Thoracic aorta (tissue), 2 donors: ENCODE measurements around the gene TTYH3. TPM values are rescaled to one million over a fixed set of nuclear protein-coding genes. Genes with fewer than 3 reads are reported as not detected.
"Not testable (repeated sequence)": the region's sequence is repeated elsewhere in the genome, so short reads cannot be mapped to it uniquely, and the experiment has no call there.

ENCODE experiments used
- ATAC-seq: fragments of 150-250 bp; one replicate; pipeline ENCODE4 v1.8.0; 2017; ENCODE audit warnings: low read depth; ENCODE audit not compliant: insufficient number of reproducible peaks, low FRiP score
- DNase-seq: peaks from one replicate; pipeline ENCODE4 v3.0.0-alpha.2; 2020; ENCODE audit warnings: low spot score
- H3K27ac ChIP-seq, 2 donors: fragments of 200-600 bp; sonication (generic); 1 replicate in 1 of 2; 2 replicates in 1 of 2; pipeline ENCODE4 v1.5.1; 2016; ENCODE audit warnings: mild to moderate bottlenecking in 2 of 2, moderate library complexity in 2 of 2
- H3K27me3 ChIP-seq: fragments of 200-600 bp; sonication (generic); replicated peaks from 2 replicates; pipeline ENCODE4 v1.6.0; 2016; ENCODE audit warnings: mild to moderate bottlenecking; ENCODE audit not compliant: insufficient read depth
- H3K36me3 ChIP-seq: fragments of 200-600 bp; sonication (generic); one replicate; pipeline ENCODE4 v1.5.1; 2016
- H3K4me1 ChIP-seq, 2 donors: fragments of 200-600 bp; sonication (generic); 1 replicate in 1 of 2; 2 replicates in 1 of 2; pipeline versions ENCODE4 v1.5.1 to v1.6.0; 2016; ENCODE audit warnings: low read depth in 2 of 2, mild to moderate bottlenecking in 1 of 2; ENCODE audit not compliant: control insufficient read depth in 1 of 2
- H3K4me3 ChIP-seq: fragments of 200-600 bp; sonication (generic); 2 replicates; pipeline ENCODE4 v1.5.1; 2016; ENCODE audit warnings: mild to moderate bottlenecking
- H3K9me3 ChIP-seq: fragments of 200-600 bp; sonication (generic); 2 replicates; pipeline ENCODE4 v1.5.1; 2016
- total RNA-seq, 2 donors: library from RNA; depleted of rRNA; stranded (reverse); fragments of >200 nt; gene quantifications; one replicate each; pipeline versions ENCODE4 v1.1.0 to v1.2.3, GENCODE V29; 2016
- TF ChIP-seq, protein P1 (sequence below): fragments of 200-600 bp; sonication (generic); IDR thresholded peaks from one replicate; pipeline ENCODE4 v1.5.1; 2019; ENCODE audit warnings: antibody characterized with exemption

Gene TTYH3
- total RNA-seq, 2 donors from 2014 or later = 58.6 to 69.3 TPM

DNA sequence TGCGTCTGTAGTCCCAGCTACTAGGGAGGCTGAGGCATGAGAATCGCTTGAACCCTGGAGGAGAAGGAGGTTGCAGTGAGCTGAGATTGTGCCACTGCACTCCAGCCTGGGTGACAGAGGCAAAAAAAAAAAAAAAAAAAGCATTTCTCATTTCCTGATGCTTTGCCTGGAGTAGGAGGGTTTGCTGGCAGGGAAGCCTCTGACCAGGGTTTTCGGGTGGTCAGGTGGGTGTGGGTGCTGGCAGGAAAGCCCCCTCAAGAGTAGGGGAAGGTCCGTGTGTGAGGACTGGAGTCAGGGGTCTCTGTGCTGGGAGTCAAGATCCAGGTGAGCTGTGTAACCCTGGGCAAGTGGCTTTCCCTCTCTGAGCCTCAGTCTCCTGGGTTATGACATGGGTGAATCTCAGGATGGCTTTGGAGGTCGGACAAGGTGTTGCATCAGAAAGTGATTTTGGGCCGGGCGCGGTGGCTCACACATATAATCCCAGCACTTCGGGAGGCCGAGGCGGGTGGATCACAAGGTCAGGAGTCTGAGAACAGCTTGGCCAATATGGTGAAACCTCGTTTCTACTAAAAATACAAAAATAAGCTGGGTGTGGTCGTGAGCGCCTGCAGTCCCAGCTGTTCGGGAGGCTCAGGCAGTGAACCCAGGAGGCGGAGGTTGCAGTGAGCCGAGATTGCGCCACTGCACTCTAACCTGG lies 59.4 kb downstream of the TTYH3 start:
- Histone ChIP-seq H3K9me3 (no peaks in the 10 kb centered on the region), H3K4me3 (no peak overlapping the region), H3K4me1 (peaks cover 19 to 30% of the 10 kb centered on the region in 2 donors), H3K27me3 (peaks cover 8% of the 10 kb centered on the region), H3K27ac (no peak overlapping the region), H3K36me3 (no peaks in the 10 kb centered on the region)
- ATAC-seq (no peak), DNase-seq (no peak)
- TF ChIP-seq, protein P1, sequence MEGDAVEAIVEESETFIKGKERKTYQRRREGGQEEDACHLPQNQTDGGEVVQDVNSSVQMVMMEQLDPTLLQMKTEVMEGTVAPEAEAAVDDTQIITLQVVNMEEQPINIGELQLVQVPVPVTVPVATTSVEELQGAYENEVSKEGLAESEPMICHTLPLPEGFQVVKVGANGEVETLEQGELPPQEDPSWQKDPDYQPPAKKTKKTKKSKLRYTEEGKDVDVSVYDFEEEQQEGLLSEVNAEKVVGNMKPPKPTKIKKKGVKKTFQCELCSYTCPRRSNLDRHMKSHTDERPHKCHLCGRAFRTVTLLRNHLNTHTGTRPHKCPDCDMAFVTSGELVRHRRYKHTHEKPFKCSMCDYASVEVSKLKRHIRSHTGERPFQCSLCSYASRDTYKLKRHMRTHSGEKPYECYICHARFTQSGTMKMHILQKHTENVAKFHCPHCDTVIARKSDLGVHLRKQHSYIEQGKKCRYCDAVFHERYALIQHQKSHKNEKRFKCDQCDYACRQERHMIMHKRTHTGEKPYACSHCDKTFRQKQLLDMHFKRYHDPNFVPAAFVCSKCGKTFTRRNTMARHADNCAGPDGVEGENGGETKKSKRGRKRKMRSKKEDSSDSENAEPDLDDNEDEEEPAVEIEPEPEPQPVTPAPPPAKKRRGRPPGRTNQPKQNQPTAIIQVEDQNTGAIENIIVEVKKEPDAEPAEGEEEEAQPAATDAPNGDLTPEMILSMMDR = no peak

DNA sequence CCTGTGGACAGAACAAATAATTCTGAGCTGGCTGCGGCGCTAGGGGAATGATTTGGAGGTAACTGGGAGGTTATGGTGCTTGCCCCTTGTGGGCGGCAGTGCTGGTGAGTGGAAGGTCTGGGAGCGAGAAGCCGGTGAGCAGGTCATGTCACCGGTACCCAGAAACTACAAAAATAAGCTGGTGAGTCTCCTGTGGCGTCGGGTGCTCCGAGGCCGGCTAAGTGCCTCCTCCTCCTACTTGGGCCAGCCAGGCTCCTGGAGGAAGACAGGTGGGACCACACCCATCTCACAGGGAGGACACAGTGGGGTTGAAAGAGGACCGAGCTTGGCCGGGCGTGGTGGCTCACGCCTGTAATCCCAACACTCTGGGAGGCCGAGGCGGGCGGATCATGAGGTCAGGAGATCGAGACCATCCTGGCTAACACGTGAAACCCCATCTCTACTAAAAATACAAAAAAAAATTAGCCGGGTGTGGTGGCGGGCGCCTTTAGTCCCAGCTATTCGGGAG lies 60.2 kb downstream of the TTYH3 start:
- not testable (repeated sequence) for H3K9me3 ChIP-seq, DNase-seq, H3K27me3 ChIP-seq, H3K4me3 ChIP-seq, H3K27ac ChIP-seq, H3K36me3 ChIP-seq, ATAC-seq
- H3K4me1 ChIP-seq = peaks cover 19 to 30% of the 10 kb centered on the region in 2 donors

DNA sequence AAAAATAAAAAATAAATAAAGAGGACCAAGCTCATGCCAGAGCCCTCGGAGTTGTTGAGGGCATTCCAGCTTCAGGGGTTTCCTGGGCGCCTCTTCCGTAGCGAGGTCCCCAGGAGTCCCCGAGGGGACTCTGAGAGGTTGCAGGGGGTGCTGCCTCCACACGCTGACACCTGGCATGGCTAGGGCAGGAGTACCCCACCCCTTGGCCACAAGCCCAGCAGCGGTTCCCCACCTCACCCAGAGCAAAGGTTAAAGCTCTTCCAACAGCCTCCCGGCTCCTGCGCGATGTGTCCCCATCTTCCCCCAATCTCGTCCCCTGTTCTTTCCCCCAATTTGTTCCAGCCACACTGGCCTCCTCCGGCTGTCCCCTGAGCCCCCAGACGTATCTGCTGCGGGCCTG lies 60.8 kb downstream of the TTYH3 start:
- TF ChIP-seq, protein P1 = no peak
- H3K9me3 ChIP-seq = no peaks in the 10 kb centered on the region
- DNase-seq (no peak), ATAC-seq (no peak)
- H3K4me1 ChIP-seq = peaks cover 18 to 26% of the 10 kb centered on the region in 2 donors
- H3K4me3 ChIP-seq = no peak overlapping the region
- H3K27ac ChIP-seq = no peak overlapping the region
- H3K36me3 ChIP-seq = no peaks in the 10 kb centered on the region
- peaks cover 4% of the 10 kb centered on the region for H3K27me3 ChIP-seq

DNA sequence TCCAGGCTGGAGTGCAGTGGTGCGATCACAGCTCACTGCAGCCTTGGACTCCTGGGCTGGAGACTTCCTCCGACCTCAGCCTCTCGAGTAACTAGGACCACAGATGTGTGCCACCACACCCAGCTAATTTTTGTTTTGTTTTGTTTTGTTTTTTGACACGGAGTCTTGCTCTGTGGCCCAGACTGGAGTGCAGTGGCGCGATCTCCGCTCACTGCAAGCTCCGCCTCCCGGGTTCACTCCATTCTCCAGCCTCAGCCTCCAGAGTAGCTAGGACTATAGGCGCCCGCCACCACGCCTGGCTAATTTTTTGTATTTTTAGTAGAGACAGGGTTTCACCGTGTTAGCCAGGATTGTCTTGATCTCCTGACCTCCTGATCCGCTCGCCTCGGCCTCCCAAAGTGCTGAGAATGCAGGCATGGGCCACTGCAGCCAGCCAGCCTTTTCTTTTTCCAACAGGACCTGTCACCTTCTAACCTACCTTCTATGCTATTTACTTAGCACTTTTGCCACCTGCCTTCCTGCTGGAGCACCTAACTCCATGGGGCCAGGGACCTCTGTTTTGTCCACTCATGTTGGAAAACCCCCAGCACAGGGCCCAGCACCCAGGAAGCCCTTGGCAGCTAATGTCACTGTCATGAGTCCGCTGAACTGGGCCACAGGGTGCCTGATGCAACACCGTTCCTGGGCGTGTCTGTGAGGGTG lies 61.8 kb downstream of the TTYH3 start:
- H3K9me3 ChIP-seq, H3K4me3 ChIP-seq, H3K36me3 ChIP-seq, H3K27me3 ChIP-seq, DNase-seq, ATAC-seq, H3K27ac ChIP-seq: not testable (repeated sequence)
- peaks cover 9 to 16% of the 10 kb centered on the region in 2 donors for H3K4me1 ChIP-seq

DNA sequence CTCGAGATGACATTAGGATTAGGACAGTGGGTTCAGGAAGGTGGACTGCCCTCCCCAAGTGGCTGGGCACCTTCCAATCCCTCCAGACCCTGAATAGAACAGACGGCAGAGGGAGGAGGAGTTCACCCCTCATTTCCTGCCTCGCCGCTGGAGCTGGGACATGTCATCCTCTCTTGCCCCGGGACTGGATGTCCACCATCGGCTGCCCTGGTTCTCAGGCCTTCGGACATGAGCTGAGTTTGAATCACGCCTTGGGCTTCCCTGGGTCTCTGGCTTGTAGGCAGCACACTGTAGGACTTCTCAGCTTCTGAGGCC lies 62.3 kb downstream of the TTYH3 start:
- H3K27me3 ChIP-seq, H3K9me3 ChIP-seq, DNase-seq, H3K4me3 ChIP-seq, ATAC-seq, H3K36me3 ChIP-seq, H3K27ac ChIP-seq: not testable (repeated sequence)
- H3K4me1 ChIP-seq = peaks cover 5 to 11% of the 10 kb centered on the region in 2 donors

DNA sequence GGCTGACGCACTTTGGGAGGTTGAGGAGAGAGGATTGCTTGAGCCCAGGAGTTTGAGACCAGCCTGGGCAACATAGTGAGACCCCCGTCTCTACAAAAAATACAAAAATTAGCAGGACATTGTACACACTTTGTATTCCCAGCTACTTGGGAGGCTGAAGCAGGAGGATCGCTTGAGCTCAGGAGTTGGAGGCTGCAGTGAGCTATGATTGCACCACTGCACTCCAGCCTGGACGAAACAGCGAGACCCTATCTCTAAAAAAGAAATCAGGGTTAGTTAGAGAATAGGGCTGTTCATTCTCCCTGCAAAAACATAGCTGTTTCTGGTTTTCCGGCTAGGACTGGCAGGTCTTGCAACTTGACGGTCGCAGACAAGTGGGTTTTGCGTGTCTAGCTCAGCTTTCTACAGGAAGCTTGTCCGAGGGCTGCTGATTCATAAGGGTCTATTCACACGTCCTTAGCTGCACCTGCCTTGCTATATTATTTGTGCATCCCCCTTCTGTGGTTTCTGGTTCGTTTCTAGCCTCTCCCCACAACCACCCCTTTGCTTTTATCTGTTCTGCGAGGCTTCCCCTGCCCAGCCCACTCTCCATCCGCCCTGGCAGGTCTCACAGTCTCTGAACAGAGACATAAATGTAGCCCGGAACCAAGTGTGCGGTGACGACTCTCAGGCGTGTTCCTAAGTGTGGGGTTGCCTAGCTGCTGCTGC lies 66.9 kb downstream of the TTYH3 start:
- Histone ChIP-seq H3K4me3 (no peak overlapping the region), H3K4me1 (peaks cover 0 to 11% of the 10 kb centered on the region in 2 donors), H3K9me3 (no peaks in the 10 kb centered on the region), H3K36me3 (no peaks in the 10 kb centered on the region), H3K27me3 (no peaks in the 10 kb centered on the region), H3K27ac (no peak overlapping the region)
- TF ChIP-seq, protein P1 = no peak
- no peak for ATAC-seq
- DNase-seq = no peak
